Measurements from ENCODE around the gene SEPTIN12.

Gene SEPTIN12

GRCh38 chr16:4814542-4815173, 26.5 kb upstream of the SEPTIN12 start:
- Histone ChIP-seq H3K4me3 (ENCODE audit: low read length) (no peak overlapping the region), H3K36me3 (ENCODE audit: control insufficient read depth, insufficient read depth, low read length) (peaks cover 22% of the 10 kb centered on the region), H3K4me2 (ENCODE audit: low read length) (no peak overlapping the region), H4K8ac (ENCODE audit: low read depth, low read length) (no peak overlapping the region), H3K27ac (ENCODE audit: low read depth, low read length) (no peak overlapping the region), H2BK15ac (replicated peaks; ENCODE audit: low read depth) (no peak overlapping the region), H3K79me1 (ENCODE audit: low read length) (no peaks in the 10 kb centered on the region), H2BK5ac (ENCODE audit: low read length) (no peak overlapping the region), H2AK5ac (ENCODE audit: low read length) (no peak overlapping the region), H3K4me1 (ENCODE audit: control insufficient read depth, low read depth, low read length) (no peaks in the 10 kb centered on the region), H3K79me2 (ENCODE audit: control insufficient read depth, insufficient read depth, low read length) (no peaks in the 10 kb centered on the region), H3K23ac (ENCODE audit: low read length) (no peak overlapping the region), H2BK120ac (ENCODE audit: low read depth, low read length) (no peak overlapping the region), H3K18ac (ENCODE audit: low read length) (no peak overlapping the region), H3K4ac (ENCODE audit: low read depth, low read length) (no peak overlapping the region), H4K5ac (ENCODE audit: low read length) (no peak overlapping the region), H3K9ac (ENCODE audit: low read length) (no peak overlapping the region), H3K56ac (ENCODE audit: low read length) (no peak overlapping the region), H3K27me3 (ENCODE audit: insufficient read depth, low read length, poor library complexity) (no peaks in the 10 kb centered on the region)
- DNase-seq: peak; percentile 30
- no CpG with 5 or more reads among the region's 16 CpGs for WGBS (ENCODE audit: extremely low coverage, insufficient coverage, low lambda C conversion rate)

GRCh38 chr16:4814046-4814445, 25.9 kb upstream of the SEPTIN12 start:
- no peak overlapping the region for H3K4me3 ChIP-seq (ENCODE audit: low read length)
- H2BK15ac ChIP-seq (replicated peaks; ENCODE audit: low read depth): no peak overlapping the region
- H2BK5ac ChIP-seq (ENCODE audit: low read length): no peak overlapping the region
- no peak overlapping the region for H3K18ac ChIP-seq (ENCODE audit: low read length)
- no peak overlapping the region for H2BK120ac ChIP-seq (ENCODE audit: low read depth, low read length)
- H3K36me3 ChIP-seq (ENCODE audit: control insufficient read depth, insufficient read depth, low read length): peaks cover 20% of the 10 kb centered on the region
- no peak overlapping the region for H4K5ac ChIP-seq (ENCODE audit: low read length)
- H3K27me3 ChIP-seq (ENCODE audit: insufficient read depth, low read length, poor library complexity): no peaks in the 10 kb centered on the region
- no peak overlapping the region for H3K9ac ChIP-seq (ENCODE audit: low read length)
- DNase-seq: no peak
- H3K23ac ChIP-seq (ENCODE audit: low read length): no peak overlapping the region
- H3K4me1 ChIP-seq (ENCODE audit: control insufficient read depth, low read depth, low read length): no peaks in the 10 kb centered on the region
- H3K79me1 ChIP-seq (ENCODE audit: low read length): no peaks in the 10 kb centered on the region
- H4K8ac ChIP-seq (ENCODE audit: low read depth, low read length): no peak overlapping the region
- H3K4ac ChIP-seq (ENCODE audit: low read depth, low read length): no peak overlapping the region
- no peaks in the 10 kb centered on the region for H3K79me2 ChIP-seq (ENCODE audit: control insufficient read depth, insufficient read depth, low read length)
- no peak overlapping the region for H2AK5ac ChIP-seq (ENCODE audit: low read length)
- H3K56ac ChIP-seq (ENCODE audit: low read length): no peak overlapping the region
- no peak overlapping the region for H3K27ac ChIP-seq (ENCODE audit: low read depth, low read length)
- H3K4me2 ChIP-seq (ENCODE audit: low read length): no peak overlapping the region

GRCh38 chr16:4813251-4814003, 25.3 kb upstream of the SEPTIN12 start:
- Histone ChIP-seq H3K79me1 (ENCODE audit: low read length) (no peaks in the 10 kb centered on the region), H2BK120ac (ENCODE audit: low read depth, low read length) (no peak overlapping the region), H4K5ac (ENCODE audit: low read length) (no peak overlapping the region), H3K56ac (ENCODE audit: low read length) (no peak overlapping the region), H3K27me3 (ENCODE audit: insufficient read depth, low read length, poor library complexity) (no peaks in the 10 kb centered on the region), H2BK15ac (replicated peaks; ENCODE audit: low read depth) (no peak overlapping the region), H4K8ac (ENCODE audit: low read depth, low read length) (no peak overlapping the region), H3K23ac (ENCODE audit: low read length) (no peak overlapping the region), H3K27ac (ENCODE audit: low read depth, low read length) (no peak overlapping the region), H3K36me3 (ENCODE audit: control insufficient read depth, insufficient read depth, low read length) (peaks cover 20% of the 10 kb centered on the region), H3K4ac (ENCODE audit: low read depth, low read length) (no peak overlapping the region), H2AK5ac (ENCODE audit: low read length) (no peak overlapping the region), H3K18ac (ENCODE audit: low read length) (no peak overlapping the region), H3K9ac (ENCODE audit: low read length) (no peak overlapping the region), H3K4me3 (ENCODE audit: low read length) (no peak overlapping the region), H3K4me2 (ENCODE audit: low read length) (no peak overlapping the region), H3K79me2 (ENCODE audit: control insufficient read depth, insufficient read depth, low read length) (no peaks in the 10 kb centered on the region), H3K4me1 (ENCODE audit: control insufficient read depth, low read depth, low read length) (no peaks in the 10 kb centered on the region), H2BK5ac (ENCODE audit: low read length) (no peak overlapping the region)
- no peak for DNase-seq
- no CpG with 5 or more reads among the region's 16 CpGs for WGBS (ENCODE audit: extremely low coverage, insufficient coverage, low lambda C conversion rate)

- Histone ChIP-seq H3K4me1 (ENCODE audit: control insufficient read depth, low read depth, low read length) (no peaks in the 10 kb centered on the region), H2AK5ac (ENCODE audit: low read length) (no peak overlapping the region), H3K18ac (ENCODE audit: low read length) (no peak overlapping the region), H3K4me2 (ENCODE audit: low read length) (no peak overlapping the region), H3K9ac (ENCODE audit: low read length) (no peak overlapping the region), H3K27me3 (ENCODE audit: insufficient read depth, low read length, poor library complexity) (no peaks in the 10 kb centered on the region), H3K27ac (ENCODE audit: low read depth, low read length) (no peak overlapping the region), H3K36me3 (ENCODE audit: control insufficient read depth, insufficient read depth, low read length) (peaks cover 16% of the 10 kb centered on the region), H3K79me1 (ENCODE audit: low read length) (no peaks in the 10 kb centered on the region), H3K4me3 (ENCODE audit: low read length) (no peak overlapping the region), H4K8ac (ENCODE audit: low read depth, low read length) (no peak overlapping the region), H4K5ac (ENCODE audit: low read length) (no peak overlapping the region), H3K4ac (ENCODE audit: low read depth, low read length) (no peak overlapping the region), H2BK5ac (ENCODE audit: low read length) (no peak overlapping the region), H3K56ac (ENCODE audit: low read length) (no peak overlapping the region), H3K23ac (ENCODE audit: low read length) (no peak overlapping the region), H2BK120ac (ENCODE audit: low read depth, low read length) (no peak overlapping the region), H3K79me2 (ENCODE audit: control insufficient read depth, insufficient read depth, low read length) (no peaks in the 10 kb centered on the region), H2BK15ac (replicated peaks; ENCODE audit: low read depth) (no peak overlapping the region)
- no peak for DNase-seq
- WGBS (ENCODE audit: extremely low coverage, insufficient coverage, low lambda C conversion rate): no CpG with 5 or more reads among the region's 9 CpGs
Observed at GRCh38 chr16:4811773-4812172, 23.6 kb upstream of the SEPTIN12 start.

- Histone ChIP-seq H3K27me3 (ENCODE audit: insufficient read depth, low read length, poor library complexity) (no peaks in the 10 kb centered on the region), H3K27ac (ENCODE audit: low read depth, low read length) (no peak overlapping the region), H3K79me1 (ENCODE audit: low read length) (no peaks in the 10 kb centered on the region), H3K56ac (ENCODE audit: low read length) (no peak overlapping the region), H3K4me1 (ENCODE audit: control insufficient read depth, low read depth, low read length) (no peaks in the 10 kb centered on the region), H2AK5ac (ENCODE audit: low read length) (no peak overlapping the region), H3K79me2 (ENCODE audit: control insufficient read depth, insufficient read depth, low read length) (no peaks in the 10 kb centered on the region), H2BK5ac (ENCODE audit: low read length) (no peak overlapping the region), H4K8ac (ENCODE audit: low read depth, low read length) (no peak overlapping the region), H3K23ac (ENCODE audit: low read length) (no peak overlapping the region), H4K5ac (ENCODE audit: low read length) (no peak overlapping the region), H2BK15ac (replicated peaks; ENCODE audit: low read depth) (no peak overlapping the region), H2BK120ac (ENCODE audit: low read depth, low read length) (no peak overlapping the region), H3K4me3 (ENCODE audit: low read length) (no peak overlapping the region), H3K36me3 (ENCODE audit: control insufficient read depth, insufficient read depth, low read length) (peaks cover 16% of the 10 kb centered on the region), H3K18ac (ENCODE audit: low read length) (no peak overlapping the region), H3K4me2 (ENCODE audit: low read length) (no peak overlapping the region), H3K9ac (ENCODE audit: low read length) (no peak overlapping the region), H3K4ac (ENCODE audit: low read depth, low read length) (no peak overlapping the region)
- no CpG with 5 or more reads among the region's 3 CpGs for WGBS (ENCODE audit: extremely low coverage, insufficient coverage, low lambda C conversion rate)
- DNase-seq: no peak
Observed at GRCh38 chr16:4811242-4811641, 23.1 kb upstream of the SEPTIN12 start.

GRCh38 chr16:4806280-4806679, 18.1 kb upstream of the SEPTIN12 start:
- Histone ChIP-seq H3K4me3 (ENCODE audit: low read length) (no peak overlapping the region), H3K23ac (ENCODE audit: low read length) (no peak overlapping the region), H3K27ac (ENCODE audit: low read depth, low read length) (no peak overlapping the region), H3K9ac (ENCODE audit: low read length) (no peak overlapping the region), H3K27me3 (ENCODE audit: insufficient read depth, low read length, poor library complexity) (no peaks in the 10 kb centered on the region), H4K5ac (ENCODE audit: low read length) (no peak overlapping the region), H2BK15ac (replicated peaks; ENCODE audit: low read depth) (no peak overlapping the region), H3K4me2 (ENCODE audit: low read length) (no peak overlapping the region), H4K8ac (ENCODE audit: low read depth, low read length) (no peak overlapping the region), H2BK120ac (ENCODE audit: low read depth, low read length) (no peak overlapping the region), H3K4ac (ENCODE audit: low read depth, low read length) (no peak overlapping the region), H3K36me3 (ENCODE audit: control insufficient read depth, insufficient read depth, low read length) (peaks cover 5% of the 10 kb centered on the region), H2AK5ac (ENCODE audit: low read length) (no peak overlapping the region), H3K18ac (ENCODE audit: low read length) (no peak overlapping the region), H3K79me1 (ENCODE audit: low read length) (no peaks in the 10 kb centered on the region), H3K56ac (ENCODE audit: low read length) (no peak overlapping the region), H3K79me2 (ENCODE audit: control insufficient read depth, insufficient read depth, low read length) (no peaks in the 10 kb centered on the region), H3K4me1 (ENCODE audit: control insufficient read depth, low read depth, low read length) (no peaks in the 10 kb centered on the region), H2BK5ac (ENCODE audit: low read length) (no peak overlapping the region)
- no CpG with 5 or more reads among the region's 6 CpGs for WGBS (ENCODE audit: extremely low coverage, insufficient coverage, low lambda C conversion rate)
- DNase-seq: no peak

Measured in mesendoderm (in vitro differentiated cells).